Breast epithelium (tissue), 4 donors: Measurements from ENCODE around the gene RABEP1. TPM values are rescaled to one million over a fixed set of nuclear protein-coding genes. Genes with fewer than 3 reads are reported as not detected.

Experiments used
- DNase-seq, 2 donors: peaks; one replicate each; pipeline ENCODE4 v3.0.0-alpha.2; 2019; ENCODE audit warnings: low spot score in 2 of 2
- H3K27ac ChIP-seq, 2 donors: fragments of 200-600 bp; sonication (generic) in 1 of 2; one replicate each; pipeline ENCODE4 v1.5.1; 2016 to 2019; ENCODE audit warnings: mild to moderate bottlenecking in 1 of 2
- H3K27me3 ChIP-seq, 2 donors: fragments of 200-600 bp; sonication (generic) in 1 of 2; one replicate each; pipeline versions ENCODE4 v1.5.1 to v1.6.0; 2017 to 2019; ENCODE audit warnings: control low read depth in 1 of 2, mild to moderate bottlenecking in 1 of 2
- H3K36me3 ChIP-seq: fragments of 200-600 bp; one replicate; pipeline ENCODE4 v1.5.1; 2019
- H3K4me1 ChIP-seq, 2 donors: fragments of 200-600 bp; sonication (generic); one replicate each; pipeline ENCODE4 v1.5.1; 2016 to 2019; ENCODE audit warnings: control low read depth in 1 of 2
- H3K4me3 ChIP-seq, 3 donors: fragments of 200-600 bp; sonication (generic); 1 replicate in 2 of 3; 2 replicates in 1 of 3; pipeline ENCODE4 v1.5.1; 2016 to 2019; ENCODE audit warnings: mild to moderate bottlenecking in 3 of 3, moderate library complexity in 2 of 3
- H3K9me3 ChIP-seq, 2 donors: fragments of 200-600 bp; sonication (generic) in 1 of 2; one replicate each; pipeline ENCODE4 v1.5.1; 2016 to 2019; ENCODE audit warnings: control low read depth in 1 of 2
- CTCF ChIP-seq, 3 donors: fragments of 450-650 bp; IDR thresholded peaks; one replicate each; pipeline ENCODE4 v1.5.1; 2016 to 2017; ENCODE audit warnings: antibody characterized with exemption in 3 of 3, mild to moderate bottlenecking in 3 of 3, moderate library complexity in 3 of 3
- POLR2A ChIP-seq: fragments of 450-650 bp; IDR thresholded peaks from one replicate; pipeline ENCODE4 v1.6.1; 2016; ENCODE audit warnings: antibody characterized with exemption, mild to moderate bottlenecking, moderate library complexity
- POLR2AphosphoS5 ChIP-seq, 3 donors: sonication (generic); formaldehyde crosslinking; IDR thresholded peaks; one replicate each; pipeline ENCODE4 v1.6.1; 2017; ENCODE audit warnings: antibody characterized with exemption in 3 of 3
- intact Hi-C: fragments of 100-400 bp; cut with DNase I; formaldehyde crosslinking; loops from one replicate; pipeline ENCODE4 v1.15.1; 2023; ENCODE audit warnings: low total_unique reads
- total RNA-seq, 3 donors: library from RNA; depleted of rRNA; stranded (reverse); fragments of >200 nt; gene quantifications; one replicate each; pipeline ENCODE4 v1.1.0, GENCODE V29; 2016

Gene RABEP1
- total RNA-seq, 3 donors from 2014 or later: 50.4 to 88.7 (median 73.7) TPM

- peak overlapping the region; percentile 25 to 60 for H3K27ac ChIP-seq
- intact Hi-C loops: no loop called here
Measured at GRCh38 chr17:5283571-5284315, 1.7 kb downstream of the RABEP1 start.

GRCh38 chr17:5284681-5285080 is 2.6 kb downstream of the RABEP1 start:
- intact Hi-C loops: no loop called here
- Histone ChIP-seq H3K4me1 (no peaks in the 10 kb centered on the region), H3K27me3 (no peaks in the 10 kb centered on the region), H3K36me3 (no peaks in the 10 kb centered on the region), H3K9me3 (no peaks in the 10 kb centered on the region), H3K4me3 (peak overlapping the region in 1 of 3 donors; percentile 43), H3K27ac (no peak overlapping the region)
- no peak for TF ChIP-seq POLR2A
- TF ChIP-seq CTCF (IDR thresholded peaks at IDR 0.05): no peak
- no peak for TF ChIP-seq POLR2AphosphoS5 (IDR thresholded peaks at IDR 0.05)
- no peak for DNase-seq

More at GRCh38 chr17:5283571-5284315, 1.7 kb downstream of the RABEP1 start:
- H3K4me3 ChIP-seq: peak overlapping the region; percentile 86 to 93 (median 88)
- TF ChIP-seq POLR2A: no peak
- TF ChIP-seq CTCF (IDR thresholded peaks at IDR 0.05): no peak
- no peak for TF ChIP-seq POLR2AphosphoS5 (IDR thresholded peaks at IDR 0.05)
- no peak for DNase-seq
- H3K36me3 ChIP-seq: no peaks in the 10 kb centered on the region
- no peaks in the 10 kb centered on the region for H3K27me3 ChIP-seq
- no peaks in the 10 kb centered on the region for H3K9me3 ChIP-seq
- H3K4me1 ChIP-seq: no peaks in the 10 kb centered on the region

GRCh38 chr17:5286846-5287245 is 4.8 kb downstream of the RABEP1 start:
- H3K4me1 ChIP-seq: no peaks in the 10 kb centered on the region
- intact Hi-C loops: no loop called here

GRCh38 chr17:5291683-5292350 is 9.7 kb downstream of the RABEP1 start:
- Histone ChIP-seq H3K9me3 (no peaks in the 10 kb centered on the region), H3K36me3 (no peaks in the 10 kb centered on the region), H3K4me1 (no peaks in the 10 kb centered on the region), H3K27ac (no peak overlapping the region), H3K27me3 (no peaks in the 10 kb centered on the region), H3K4me3 (no peak overlapping the region)
- TF ChIP-seq POLR2AphosphoS5 (IDR thresholded peaks at IDR 0.05) (no peak), CTCF (IDR thresholded peaks at IDR 0.05) (no peak), POLR2A (no peak)
- no peak for DNase-seq
- intact Hi-C loops: no loop called here

More at GRCh38 chr17:5286846-5287245, 4.8 kb downstream of the RABEP1 start:
- no peak for DNase-seq
- Histone ChIP-seq H3K36me3 (no peaks in the 10 kb centered on the region), H3K9me3 (no peaks in the 10 kb centered on the region), H3K4me3 (no peak overlapping the region), H3K27me3 (no peaks in the 10 kb centered on the region), H3K27ac (peak overlapping the region in 1 of 2 donors; percentile 39)
- TF ChIP-seq POLR2AphosphoS5 (IDR thresholded peaks at IDR 0.05) (no peak), CTCF (IDR thresholded peaks at IDR 0.05) (no peak), POLR2A (no peak)

GRCh38 chr17:5297245-5297644 is 15.2 kb downstream of the RABEP1 start:
- no peaks in the 10 kb centered on the region for H3K4me1 ChIP-seq
- H3K4me3 ChIP-seq: no peak overlapping the region
- H3K9me3 ChIP-seq: no peaks in the 10 kb centered on the region
- no peak overlapping the region for H3K27ac ChIP-seq
- H3K36me3 ChIP-seq: no peaks in the 10 kb centered on the region
- no peaks in the 10 kb centered on the region for H3K27me3 ChIP-seq
- no peak for TF ChIP-seq CTCF (IDR thresholded peaks at IDR 0.05)
- no peak for TF ChIP-seq POLR2AphosphoS5 (IDR thresholded peaks at IDR 0.05)
- TF ChIP-seq POLR2A: no peak
- intact Hi-C loops: no loop called here
- DNase-seq: no peak
